ENCODE data around the gene TSPAN13. TPM values are rescaled to one million over a fixed set of nuclear protein-coding genes. Genes with fewer than 3 reads are reported as not detected.

Gene TSPAN13
- total RNA-seq, 6 donors from 2014 or later = 16.8 to 178 (median 139) TPM

GRCh38 chr7:16787127-16787526, 33.6 kb downstream of the TSPAN13 start:
- Histone ChIP-seq H3K4me3 (no peak overlapping the region), H3K36me3 (no peaks in the 10 kb centered on the region), H3K4me1 (no peaks in the 10 kb centered on the region), H3K27ac (no peak overlapping the region), H3K27me3 (no peaks in the 10 kb centered on the region), H3K9me3 (no peaks in the 10 kb centered on the region)
- WGBS, 2 donors = 69 to 79% methylated on average over 1 of the region's 1 CpG
- no peak for ATAC-seq (ENCODE audit: low FRiP score in 2 of 2)
- no peak for DNase-seq
- TF ChIP-seq POLR2AphosphoS5 (IDR thresholded peaks at IDR 0.05) (no peak), POLR2A (IDR thresholded peaks at IDR 0.05) (no peak), CTCF (IDR thresholded peaks at IDR 0.05) (no peak), EP300 (IDR thresholded peaks at IDR 0.05) (no peak)

DNA sequence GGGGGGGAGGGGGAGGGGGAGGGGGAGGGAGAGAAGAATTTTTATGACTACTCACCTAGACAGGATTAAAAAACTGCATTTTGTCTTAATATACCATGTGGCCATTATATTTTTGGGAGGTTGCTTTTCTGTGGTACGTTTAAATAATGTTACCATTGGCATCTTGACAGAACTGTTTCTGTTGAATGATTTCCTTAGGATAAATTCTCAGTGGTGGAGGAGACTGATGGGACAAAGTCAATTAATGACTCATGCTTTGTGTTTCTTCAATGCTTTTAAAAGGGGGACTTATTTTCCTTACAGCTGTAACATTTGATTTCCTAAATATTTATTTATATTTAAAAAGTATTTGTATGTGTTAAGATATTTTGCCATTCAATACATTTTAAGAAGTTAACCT, 37.5 kb downstream of the TSPAN13 start:
- no peak for TF ChIP-seq CTCF (IDR thresholded peaks at IDR 0.05)
- no peak for TF ChIP-seq POLR2A (IDR thresholded peaks at IDR 0.05)
- no peak for TF ChIP-seq EP300 (IDR thresholded peaks at IDR 0.05)
- no peak for TF ChIP-seq POLR2AphosphoS5 (IDR thresholded peaks at IDR 0.05)
- DNase-seq = no peak
- Histone ChIP-seq H3K4me3 (no peak overlapping the region), H3K27ac (no peak overlapping the region), H3K4me1 (no peaks in the 10 kb centered on the region), H3K9me3 (no peaks in the 10 kb centered on the region), H3K27me3 (no peaks in the 10 kb centered on the region), H3K36me3 (no peaks in the 10 kb centered on the region)
- no peak for ATAC-seq (ENCODE audit: low FRiP score in 2 of 2)
- 40 to 45% methylated on average over 1 of the region's 1 CpG for WGBS, 2 donors

GRCh38 chr7:16791905-16792698, 38.5 kb downstream of the TSPAN13 start:
- no peaks in the 10 kb centered on the region for H3K9me3 ChIP-seq
- no peak for DNase-seq
- no peak for ATAC-seq (ENCODE audit: low FRiP score in 2 of 2)
- WGBS, 2 donors = 81% methylated on average over 5 of the region's 5 CpGs
- H3K4me1 ChIP-seq = no peaks in the 10 kb centered on the region
- no peak overlapping the region for H3K27ac ChIP-seq
- no peaks in the 10 kb centered on the region for H3K36me3 ChIP-seq
- no peaks in the 10 kb centered on the region for H3K27me3 ChIP-seq
- H3K4me3 ChIP-seq = no peak overlapping the region
- TF ChIP-seq EP300 (IDR thresholded peaks at IDR 0.05) (no peak), POLR2A (IDR thresholded peaks at IDR 0.05) (no peak), CTCF (IDR thresholded peaks at IDR 0.05) (no peak), POLR2AphosphoS5 (IDR thresholded peaks at IDR 0.05) (no peak)

DNA sequence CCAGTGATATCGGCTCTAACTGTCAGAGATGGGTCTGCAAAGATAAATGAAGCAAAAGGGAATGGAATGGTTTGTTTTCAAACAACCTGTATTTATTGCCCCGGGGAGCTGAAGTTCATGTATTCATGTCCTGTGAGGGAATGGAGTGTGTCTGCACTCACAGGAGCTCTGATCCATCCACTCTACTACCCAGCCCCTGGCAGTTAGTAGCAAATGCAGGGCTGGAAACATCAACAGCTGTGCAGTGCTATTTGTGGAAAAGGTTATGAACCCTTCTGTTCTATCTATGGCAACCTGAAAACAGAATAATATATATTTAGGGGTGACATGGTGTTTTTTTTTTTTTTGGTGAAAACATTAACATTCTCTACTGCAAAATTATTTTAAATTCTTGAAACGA, 41.4 kb downstream of the TSPAN13 start:
- ATAC-seq (ENCODE audit: low FRiP score in 2 of 2) (no peak), DNase-seq (no peak)
- WGBS, 2 donors = 78 to 80% methylated on average over 3 of the region's 3 CpGs
- peaks cover 0 to 2% (median 0%) of the 10 kb centered on the region in 4 donors for H3K36me3 ChIP-seq
- TF ChIP-seq CTCF (IDR thresholded peaks at IDR 0.05) = no peak
- TF ChIP-seq POLR2AphosphoS5 (IDR thresholded peaks at IDR 0.05) = no peak
- no peak for TF ChIP-seq EP300 (IDR thresholded peaks at IDR 0.05)
- TF ChIP-seq POLR2A (IDR thresholded peaks at IDR 0.05) = no peak
- no peaks in the 10 kb centered on the region for H3K27me3 ChIP-seq
- H3K27ac ChIP-seq = no peak overlapping the region
- no peak overlapping the region for H3K4me3 ChIP-seq
- no peaks in the 10 kb centered on the region for H3K9me3 ChIP-seq
- no peaks in the 10 kb centered on the region for H3K4me1 ChIP-seq

DNA sequence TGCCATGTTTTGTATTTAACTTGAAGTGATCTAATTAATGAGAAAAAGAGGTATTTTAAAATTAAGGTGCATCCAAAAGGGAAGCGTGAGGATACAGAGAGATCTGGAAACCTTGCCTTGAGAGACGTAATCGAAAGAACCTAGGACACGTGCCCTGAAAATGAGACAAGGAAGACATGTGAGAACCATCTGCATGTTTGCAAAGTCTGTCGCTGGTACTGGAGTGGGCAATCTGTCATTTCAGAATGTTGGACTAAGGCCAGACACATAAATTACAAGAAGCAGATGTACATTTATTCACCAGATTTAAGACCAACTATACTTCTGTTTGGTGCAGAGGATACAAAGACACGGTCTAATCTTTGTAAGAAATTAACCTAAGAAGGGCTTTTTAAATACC, 42.1 kb downstream of the TSPAN13 start:
- no peaks in the 10 kb centered on the region for H3K4me1 ChIP-seq
- H3K4me3 ChIP-seq = no peak overlapping the region
- H3K9me3 ChIP-seq = no peaks in the 10 kb centered on the region
- 34 to 40% methylated on average over 6 of the region's 6 CpGs for WGBS, 2 donors
- DNase-seq = no peak
- H3K27ac ChIP-seq = no peak overlapping the region
- peaks cover 0 to 2% (median 0%) of the 10 kb centered on the region in 4 donors for H3K36me3 ChIP-seq
- no peaks in the 10 kb centered on the region for H3K27me3 ChIP-seq
- no peak for TF ChIP-seq POLR2A (IDR thresholded peaks at IDR 0.05)
- TF ChIP-seq CTCF (IDR thresholded peaks at IDR 0.05) = no peak
- no peak for TF ChIP-seq EP300 (IDR thresholded peaks at IDR 0.05)
- no peak for TF ChIP-seq POLR2AphosphoS5 (IDR thresholded peaks at IDR 0.05)
- ATAC-seq (ENCODE audit: low FRiP score in 2 of 2) = no peak
